GM21619 (cell line): ENCODE measurements around the gene RASL11B.

Experiments
- ATAC-seq: cut with Tn5 transposase; IDR thresholded peaks from one replicate; pipeline ENCODE4 v1.9.1; 2021; ENCODE audit not compliant: unreplicated experiment

RASL11B gene

GRCh38 chr4:52911684-52912294 is 49.7 kb downstream of the RASL11B start:
- ATAC-seq, result peak; percentile 79

GRCh38 chr4:52912608-52913007 is 50.5 kb downstream of the RASL11B start:
- ATAC-seq, result no peak

GRCh38 chr4:52914051-52914605 is 52.0 kb downstream of the RASL11B start:
- ATAC-seq, result no peak

- no peak for ATAC-seq
These were observed 53.1 kb downstream of the RASL11B start for GRCh38 chr4:52915191-52915590.

DNA sequence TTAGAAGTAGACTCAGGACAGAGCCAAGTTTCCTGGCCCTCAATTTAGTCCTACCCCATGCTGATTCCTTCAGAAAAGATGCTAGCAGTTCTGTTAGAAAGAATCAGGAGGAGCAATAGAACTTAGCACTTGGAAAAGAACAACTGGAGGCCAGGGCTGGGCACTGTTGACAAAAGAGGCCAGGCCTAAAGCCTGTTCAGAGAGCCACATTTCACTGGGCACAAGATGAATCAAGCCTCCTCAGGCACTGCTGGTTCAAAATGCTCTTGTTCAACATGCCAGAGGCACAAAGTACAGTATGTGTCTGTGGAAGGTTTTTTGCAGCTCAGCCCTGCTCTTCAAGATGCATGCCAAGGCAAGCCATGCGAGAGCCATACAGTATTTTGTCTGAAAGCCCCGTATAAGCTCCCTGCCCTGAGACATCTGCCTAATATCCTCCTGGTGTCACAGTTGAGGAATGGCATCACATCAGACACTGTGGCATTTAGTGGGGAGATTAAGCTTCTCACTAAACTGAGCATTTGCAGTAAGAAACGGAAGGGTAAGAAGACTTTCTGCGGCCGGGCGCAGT is 53.7 kb downstream of the RASL11B start:
- ATAC-seq, result no peak
